Measurements from ENCODE around the gene KPRP.

DNA sequence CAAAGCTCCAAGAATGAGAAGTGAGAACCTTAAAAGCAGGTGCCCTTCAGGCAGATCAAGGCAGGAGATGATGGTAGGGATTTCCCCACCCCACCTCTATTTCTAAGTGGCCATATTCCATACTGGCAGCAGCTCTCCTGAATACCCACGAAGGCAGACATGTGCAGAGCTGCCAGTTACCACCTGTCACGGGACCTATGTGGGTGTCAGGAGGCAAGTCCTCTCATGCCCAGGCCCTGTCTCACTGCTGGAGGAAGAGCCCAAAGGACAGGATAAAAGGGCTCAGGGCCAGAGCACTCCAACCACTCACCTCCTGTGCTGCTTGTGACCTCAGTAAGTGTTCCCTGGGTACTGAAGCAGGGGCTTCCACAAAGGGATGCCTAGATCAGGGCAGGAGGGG is 53.2 kb downstream of the KPRP start:
- TF ChIP-seq, protein P1, sequence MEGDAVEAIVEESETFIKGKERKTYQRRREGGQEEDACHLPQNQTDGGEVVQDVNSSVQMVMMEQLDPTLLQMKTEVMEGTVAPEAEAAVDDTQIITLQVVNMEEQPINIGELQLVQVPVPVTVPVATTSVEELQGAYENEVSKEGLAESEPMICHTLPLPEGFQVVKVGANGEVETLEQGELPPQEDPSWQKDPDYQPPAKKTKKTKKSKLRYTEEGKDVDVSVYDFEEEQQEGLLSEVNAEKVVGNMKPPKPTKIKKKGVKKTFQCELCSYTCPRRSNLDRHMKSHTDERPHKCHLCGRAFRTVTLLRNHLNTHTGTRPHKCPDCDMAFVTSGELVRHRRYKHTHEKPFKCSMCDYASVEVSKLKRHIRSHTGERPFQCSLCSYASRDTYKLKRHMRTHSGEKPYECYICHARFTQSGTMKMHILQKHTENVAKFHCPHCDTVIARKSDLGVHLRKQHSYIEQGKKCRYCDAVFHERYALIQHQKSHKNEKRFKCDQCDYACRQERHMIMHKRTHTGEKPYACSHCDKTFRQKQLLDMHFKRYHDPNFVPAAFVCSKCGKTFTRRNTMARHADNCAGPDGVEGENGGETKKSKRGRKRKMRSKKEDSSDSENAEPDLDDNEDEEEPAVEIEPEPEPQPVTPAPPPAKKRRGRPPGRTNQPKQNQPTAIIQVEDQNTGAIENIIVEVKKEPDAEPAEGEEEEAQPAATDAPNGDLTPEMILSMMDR (IDR thresholded peaks at IDR 0.05): no peak
- no peak for TF ChIP-seq POLR2A (IDR thresholded peaks at IDR 0.05)

All from lower leg skin (tissue), 3 donors.